K562 (cell line): ENCODE data around the gene BAK1. TPM values are rescaled to one million over a fixed set of nuclear protein-coding genes. Genes with fewer than 3 reads are reported as not detected.
A peak's percentile ranks its signal among the peaks of the same experiment; 100 is the strongest.

Experiments
- BCOR ChIP-seq: fragments of 450-650 bp; IDR thresholded peaks from 2 replicates; pipeline ENCODE4 v1.6.1; 2016
- CCNT2 ChIP-seq: IDR thresholded peaks from 2 replicates; pipeline ENCODE4 v1.6.1; 2011; ENCODE audit warnings: borderline replicate concordance, low read depth, mild to moderate bottlenecking, moderate library complexity, mixed read lengths, low read length; ENCODE audit not compliant: insufficient read length; ENCODE audit errors: extremely low read depth
- CEBPG ChIP-seq, 3 experiments: fragments of 200-800 bp in 1 of 3; sonication (Bioruptor generic) in 1 of 3; sonication (generic) in 1 of 3; formaldehyde crosslinking in 1 of 3; IDR thresholded peaks in 2 of 3; conservative IDR thresholded peaks in 1 of 3; 2 replicates each; pipeline versions ENCODE4 v1.6.1 to v1.8.0; 2016 to 2022; ENCODE audit warnings: missing compliant biosample characterization in 2 of 3, missing genetic modification characterization in 2 of 3, mild to moderate bottlenecking in 1 of 3, missing genetic modification reagents in 1 of 3
- CHCHD3 ChIP-seq: fragments of 250-450 bp; sonication (Bioruptor Pico); IDR thresholded peaks from 2 replicates; pipeline ENCODE4 v2.1.2; 2022; ENCODE audit warnings: mild to moderate bottlenecking
- CHD1 ChIP-seq: fragments of 200-600 bp; sonication (generic); IDR thresholded peaks from one replicate; pipeline ENCODE4 v1.6.1; 2012; ENCODE audit warnings: mild to moderate bottlenecking, moderate library complexity, low read length, inconsistent platforms
- CREB3L1 ChIP-seq: fragments of 450-650 bp; IDR thresholded peaks from 2 replicates; pipeline ENCODE4 v1.6.1; 2014; ENCODE audit warnings: low read depth, mild to moderate bottlenecking, moderate library complexity, borderline replicate concordance
- DNMT1 ChIP-seq: fragments of 450-650 bp; IDR thresholded peaks from 2 replicates; pipeline ENCODE4 v1.6.1; 2016; ENCODE audit warnings: antibody characterized with exemption, mild to moderate bottlenecking
- FOXP1 ChIP-seq: sonication (generic); formaldehyde crosslinking; IDR thresholded peaks from 2 replicates; pipeline ENCODE4 v1.8.0; 2022; ENCODE audit warnings: mild to moderate bottlenecking, missing genetic modification reagents
- NBN ChIP-seq: fragments of 450-650 bp; IDR thresholded peaks from 2 replicates; pipeline ENCODE4 v1.6.1; 2016; ENCODE audit warnings: low read depth, mild to moderate bottlenecking
- SIN3A ChIP-seq, 2 experiments: fragments of 150-350 bp in 1 of 2; IDR thresholded peaks; 2 replicates each; pipeline ENCODE4 v1.6.1; 2011 to 2016; ENCODE audit warnings: borderline replicate concordance in 2 of 2, low read depth in 2 of 2, low read length in 2 of 2, mild to moderate bottlenecking in 2 of 2, moderate library complexity in 2 of 2; ENCODE audit not compliant: control insufficient read depth in 1 of 2
- STAT5A ChIP-seq: IDR thresholded peaks from 2 replicates; pipeline ENCODE4 v1.6.1; 2012; ENCODE audit warnings: low read length, inconsistent platforms, borderline replicate concordance
- TBP ChIP-seq: optimal IDR thresholded peaks from 2 replicates; pipeline ENCODE3; 2011; ENCODE audit warnings: low read depth, low read length, improper control_type of control experiment
- XRCC5 ChIP-seq: fragments of 200-400 bp; formaldehyde crosslinking; IDR thresholded peaks from 2 replicates; pipeline ENCODE4 v1.6.1; 2017; ENCODE audit warnings: low read depth, mild to moderate bottlenecking, low read length
- ZBTB12 ChIP-seq: fragments of 250-450 bp; sonication (Bioruptor Pico); IDR thresholded peaks from 2 replicates; pipeline ENCODE4 v1.4.0; 2020
- ZBTB7A ChIP-seq: IDR thresholded peaks from 2 replicates; pipeline ENCODE4 v1.6.1; 2011; ENCODE audit warnings: low read depth, mild to moderate bottlenecking, low read length, moderate library complexity, borderline replicate concordance; ENCODE audit not compliant: control insufficient read depth
- ZFPM2 ChIP-seq: fragments of 250-450 bp; sonication (Bioruptor Pico); IDR thresholded peaks from 2 replicates; pipeline ENCODE4 v1.5.1; 2022; ENCODE audit warnings: mild to moderate bottlenecking
- ZKSCAN8 ChIP-seq: fragments of 200-800 bp; sonication (Bioruptor generic); IDR thresholded peaks from 2 replicates; pipeline ENCODE4 v1.6.1; 2016; ENCODE audit warnings: missing genetic modification characterization, missing compliant biosample characterization
- ZNF511 ChIP-seq: sonication (generic); formaldehyde crosslinking; IDR thresholded peaks from 2 replicates; pipeline ENCODE4 v1.8.0; 2022; ENCODE audit warnings: mild to moderate bottlenecking, missing genetic modification reagents
- polyA plus RNA-seq, 8 experiments: library from polyadenylated mRNA; depleted of rRNA in 4 of 8; stranded (reverse) in 5 of 8; unstranded in 3 of 8; fragments of >200 nt; fragmentation: Nextera tagmentation in 2 of 8; fragmentation: Illumina TruSeq in 1 of 8; extraction: Ambion mirVana in 2 of 8; extraction: Trizol in 1 of 8; gene quantifications; 2 replicates each; pipeline versions ENCODE4 v1.2.1 to v1.2.3, GENCODE V29; 2011 to 2014; ENCODE audit warnings: inconsistent platforms in 1 of 8, missing spikeins in 1 of 8
- total RNA-seq, 7 experiments: library from RNA; depleted of rRNA in 6 of 7; stranded (reverse); fragments of >200 nt in 6 of 7; fragmentation: Illumina TruSeq in 2 of 7; extraction: Trizol in 2 of 7; gene quantifications; 2 replicates each; pipeline versions ENCODE4 v1.2.1 to v1.2.3, GENCODE V29; 2011 to 2021; ENCODE audit warnings: low replicate concordance in 1 of 7
- TF ChIP-seq, protein P1 (sequence below): sonication (generic); formaldehyde crosslinking; IDR thresholded peaks from 2 replicates; pipeline ENCODE4 v1.8.0; 2022; ENCODE audit warnings: missing genetic modification reagents, mild to moderate bottlenecking, moderate library complexity, borderline replicate concordance
- TF ChIP-seq, protein P2 (sequence below): sonication (generic); formaldehyde crosslinking; IDR thresholded peaks from 2 replicates; pipeline ENCODE4 v1.9.0; 2022; ENCODE audit warnings: mild to moderate bottlenecking, missing genetic modification reagents
- TF ChIP-seq, protein P3 (sequence below): sonication (generic); formaldehyde crosslinking; IDR thresholded peaks from 2 replicates; pipeline ENCODE4 v1.9.0; 2022; ENCODE audit warnings: mild to moderate bottlenecking, missing genetic modification reagents

Gene BAK1
- total and polyA plus RNA-seq, 9 of the 15 experiments (the other 6 are each of a cell fraction or from before 2014, with no cell fraction given), result 5.4 to 30.7 (median 18.9) TPM

GRCh38 chr6:33620856-33621710, 41.0 kb upstream of the BAK1 start, which contains the start of gene ITPR3 (continued):
- TF ChIP-seq DNMT1 (no peak), CHD1 (peak; percentile 91), BCOR (no peak), ZBTB7A (peak; percentile 70; the same call in 1 of the 2 replicates), FOXP1 (no peak; the same call in 1 of the 2 replicates), TBP (peak; percentile 58), XRCC5 (0 out of 2 replicates have a peak, but pooled peaks have one; percentile 46), STAT5A (no peak), ZBTB12 (CRISPR knock-in tag) (no peak), CHCHD3 (CRISPR knock-in tag) (no peak), ZKSCAN8 (no peak), SIN3A (IDR thresholded peaks at IDR 0.05; ENCODE audit: borderline replicate concordance in 2 of 2, control insufficient read depth in 1 of 2, low read depth in 2 of 2, low read length in 2 of 2) (peak; percentile 71 to 78), ZFPM2 (CRISPR knock-in tag) (no peak), CEBPG (CRISPR knock-in tag; IDR thresholded peaks at IDR 0.05) (no peak), CEBPG (tag; conservative IDR thresholded peaks at IDR 0.05 in 1 of 2, IDR thresholded peaks at IDR 0.05 in 1 of 2) (no peak), CREB3L1 (peak; percentile 28; the same call in 1 of the 2 replicates), CCNT2 (no peak), NBN (no peak), ZNF511 (CRISPR knock-in tag) (no peak)
- TF ChIP-seq, protein P1, sequence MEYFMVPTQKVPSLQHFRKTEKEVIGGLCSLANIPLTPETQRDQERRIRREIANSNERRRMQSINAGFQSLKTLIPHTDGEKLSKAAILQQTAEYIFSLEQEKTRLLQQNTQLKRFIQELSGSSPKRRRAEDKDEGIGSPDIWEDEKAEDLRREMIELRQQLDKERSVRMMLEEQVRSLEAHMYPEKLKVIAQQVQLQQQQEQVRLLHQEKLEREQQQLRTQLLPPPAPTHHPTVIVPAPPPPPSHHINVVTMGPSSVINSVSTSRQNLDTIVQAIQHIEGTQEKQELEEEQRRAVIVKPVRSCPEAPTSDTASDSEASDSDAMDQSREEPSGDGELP, result peak; percentile 13; the same call in 1 of the 2 replicates
- TF ChIP-seq, protein P2, sequence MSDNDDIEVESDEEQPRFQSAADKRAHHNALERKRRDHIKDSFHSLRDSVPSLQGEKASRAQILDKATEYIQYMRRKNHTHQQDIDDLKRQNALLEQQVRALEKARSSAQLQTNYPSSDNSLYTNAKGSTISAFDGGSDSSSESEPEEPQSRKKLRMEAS (CRISPR knock-in tag), result peak; percentile 73
- TF ChIP-seq, protein P3, sequence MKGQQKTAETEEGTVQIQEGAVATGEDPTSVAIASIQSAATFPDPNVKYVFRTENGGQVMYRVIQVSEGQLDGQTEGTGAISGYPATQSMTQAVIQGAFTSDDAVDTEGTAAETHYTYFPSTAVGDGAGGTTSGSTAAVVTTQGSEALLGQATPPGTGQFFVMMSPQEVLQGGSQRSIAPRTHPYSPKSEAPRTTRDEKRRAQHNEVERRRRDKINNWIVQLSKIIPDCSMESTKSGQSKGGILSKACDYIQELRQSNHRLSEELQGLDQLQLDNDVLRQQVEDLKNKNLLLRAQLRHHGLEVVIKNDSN (CRISPR knock-in tag), result peak; percentile 14; the same call in 1 of the 2 replicates
